ENCODE data around the gene CCDC83. TPM values are rescaled to one million over a fixed set of nuclear protein-coding genes. Genes with fewer than 3 reads are reported as not detected.
"Not testable (repeated sequence)": the region's sequence is repeated elsewhere in the genome, so short reads cannot be mapped to it uniquely, and the experiment has no call there.

Gene CCDC83
- total and polyA plus RNA-seq, 2 donors (not counting 3 experiments of a cell fraction or from before 2014, with no cell fraction given) = not detected

DNA sequence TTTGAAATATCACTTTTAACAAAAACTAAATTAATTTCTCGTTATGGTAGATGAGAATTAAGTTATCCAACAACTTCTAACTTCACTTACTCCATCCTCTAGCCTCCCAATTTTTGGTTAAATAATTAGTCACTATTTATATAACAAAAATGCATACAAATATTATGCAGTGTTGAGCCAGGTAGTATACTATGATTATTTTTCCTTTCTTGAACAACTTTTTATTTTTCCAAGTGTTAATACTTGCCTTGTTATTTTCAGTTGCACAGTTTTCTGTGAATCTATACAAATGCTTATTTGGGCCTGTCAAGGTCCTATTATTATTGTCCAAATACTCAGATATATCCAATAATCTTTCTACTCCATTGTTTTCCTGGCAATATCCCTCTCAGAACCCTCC is 19.9 kb upstream of the CCDC83 start:
- H2AFZ ChIP-seq (ENCODE audit: low read depth, low read length) = no peak overlapping the region
- TF ChIP-seq MYC (IDR thresholded peaks at IDR 0.05; ENCODE audit: low read depth, low read length) (no peak), FOS (IDR thresholded peaks at IDR 0.05; ENCODE audit: borderline replicate concordance, insufficient read depth, low read length) (no peak), POLR2A (IDR thresholded peaks at IDR 0.05; ENCODE audit: low read depth, low read length) (no peak), EZH2 (IDR thresholded peaks at IDR 0.05; ENCODE audit: borderline replicate concordance, low read depth, low read length, severe bottlenecking) (no peak), POLR2AphosphoS5 (IDR thresholded peaks at IDR 0.05; ENCODE audit: insufficient read depth, low read depth, low read length) (no peak), JUN (IDR thresholded peaks at IDR 0.05; ENCODE audit: borderline replicate concordance, insufficient read depth, insufficient read length, low read depth) (no peak)
- TF ChIP-seq, protein P1, sequence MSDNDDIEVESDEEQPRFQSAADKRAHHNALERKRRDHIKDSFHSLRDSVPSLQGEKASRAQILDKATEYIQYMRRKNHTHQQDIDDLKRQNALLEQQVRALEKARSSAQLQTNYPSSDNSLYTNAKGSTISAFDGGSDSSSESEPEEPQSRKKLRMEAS (IDR thresholded peaks at IDR 0.05; ENCODE audit: insufficient read depth, insufficient read length) = no peak
- H3K9ac ChIP-seq (replicated peaks; ENCODE audit: extremely low read depth, insufficient read depth, low read length) = no peak overlapping the region
- DNase-seq (ENCODE audit: low read depth, low spot score) (no peak), FAIRE-seq (no peak)
- dilution Hi-C loops (cut with MboI; ENCODE audit: extremely low pct_ligation_motif_present, low sequenced_read_pairs) = no loop called here
- no peaks in the 10 kb centered on the region for H3K79me2 ChIP-seq (ENCODE audit: control insufficient read depth, insufficient read depth, low read length)
- H3K27me3 ChIP-seq (ENCODE audit: control insufficient read depth in 2 of 2, insufficient read depth in 2 of 2, low read length in 2 of 2) = no peaks in the 10 kb centered on the region
- H3K4me1 ChIP-seq (ENCODE audit: control insufficient read depth, extremely low read depth, insufficient read depth, low read length) = no peaks in the 10 kb centered on the region
- intact Hi-C loops (cut with micrococcal nuclease) = no loop called here
- H3K9me3 ChIP-seq (replicated peaks; ENCODE audit: control insufficient read depth, insufficient read depth, low read length) = no peaks in the 10 kb centered on the region
- H3K9me1 ChIP-seq (replicated peaks; ENCODE audit: control insufficient read depth, extremely low read depth, insufficient read depth, low read length) = no peaks in the 10 kb centered on the region
- no peak overlapping the region for H3K4me2 ChIP-seq (ENCODE audit: insufficient read depth, low read length)
- no peak overlapping the region for H3K4me3 ChIP-seq (replicated peaks in 1 of 3; ENCODE audit: insufficient read depth in 1 of 3, low read depth in 1 of 3, low read length in 3 of 3)
- BruUV-seq (replicated peaks) = no TSS peak
- CTCF ChIA-PET = no interaction called here
- H3K27ac ChIP-seq (ENCODE audit: insufficient read depth, low read depth, low read length) = no peak overlapping the region
- POLR2A ChIA-PET = no interaction called here
- H3K36me3 ChIP-seq (ENCODE audit: control insufficient read depth in 2 of 2, extremely low read depth in 1 of 2, insufficient read depth in 2 of 2, low read length in 2 of 2) = no peaks in the 10 kb centered on the region
- no peaks in the 10 kb centered on the region for H4K20me1 ChIP-seq (replicated peaks; ENCODE audit: control insufficient read depth, extremely low read depth, insufficient read depth, low read length)

DNA sequence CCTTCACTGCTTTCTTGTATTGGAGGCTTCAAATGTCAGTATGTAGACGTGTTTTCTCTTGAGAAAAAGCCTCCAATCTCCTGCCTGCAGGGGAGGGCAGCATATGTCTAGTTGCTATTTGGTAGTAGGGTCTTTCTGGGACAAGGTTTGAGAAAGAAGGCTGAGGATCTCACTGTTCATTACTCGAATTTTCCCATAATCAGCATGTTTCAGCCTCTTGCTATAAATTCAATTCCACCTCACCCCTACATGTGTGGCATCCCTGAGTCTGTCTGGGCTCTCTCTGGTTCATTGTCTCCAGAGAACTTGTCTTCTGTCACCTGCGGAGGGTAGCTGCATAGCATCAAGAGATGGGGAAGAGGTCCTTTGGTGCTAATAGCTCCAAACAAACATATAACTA is 19.5 kb upstream of the CCDC83 start:
- Histone ChIP-seq H3K9me1 (replicated peaks; ENCODE audit: control insufficient read depth, extremely low read depth, insufficient read depth, low read length) (no peaks in the 10 kb centered on the region), H3K79me2 (ENCODE audit: control insufficient read depth, insufficient read depth, low read length) (no peaks in the 10 kb centered on the region), H3K4me2 (ENCODE audit: insufficient read depth, low read length) (no peak overlapping the region), H3K36me3 (ENCODE audit: control insufficient read depth in 2 of 2, extremely low read depth in 1 of 2, insufficient read depth in 2 of 2, low read length in 2 of 2) (no peaks in the 10 kb centered on the region), H3K4me1 (ENCODE audit: control insufficient read depth, extremely low read depth, insufficient read depth, low read length) (no peaks in the 10 kb centered on the region), H3K9me3 (replicated peaks; ENCODE audit: control insufficient read depth, insufficient read depth, low read length) (no peaks in the 10 kb centered on the region), H3K4me3 (replicated peaks in 1 of 3; ENCODE audit: insufficient read depth in 1 of 3, low read depth in 1 of 3, low read length in 3 of 3) (no peak overlapping the region), H4K20me1 (replicated peaks; ENCODE audit: control insufficient read depth, extremely low read depth, insufficient read depth, low read length) (no peaks in the 10 kb centered on the region), H3K27ac (ENCODE audit: insufficient read depth, low read depth, low read length) (no peak overlapping the region), H3K27me3 (ENCODE audit: control insufficient read depth in 2 of 2, insufficient read depth in 2 of 2, low read length in 2 of 2) (no peaks in the 10 kb centered on the region), H3K9ac (replicated peaks; ENCODE audit: extremely low read depth, insufficient read depth, low read length) (no peak overlapping the region), H2AFZ (ENCODE audit: low read depth, low read length) (no peak overlapping the region)
- POLR2A ChIA-PET = no interaction called here
- CTCF ChIA-PET = no interaction called here
- BruUV-seq (replicated peaks) = no TSS peak
- dilution Hi-C loops (cut with MboI; ENCODE audit: extremely low pct_ligation_motif_present, low sequenced_read_pairs) = no loop called here
- DNase-seq (ENCODE audit: low read depth, low spot score) = no peak
- no peak for FAIRE-seq
- intact Hi-C loops (cut with micrococcal nuclease) = no loop called here
- TF ChIP-seq, protein P2, sequence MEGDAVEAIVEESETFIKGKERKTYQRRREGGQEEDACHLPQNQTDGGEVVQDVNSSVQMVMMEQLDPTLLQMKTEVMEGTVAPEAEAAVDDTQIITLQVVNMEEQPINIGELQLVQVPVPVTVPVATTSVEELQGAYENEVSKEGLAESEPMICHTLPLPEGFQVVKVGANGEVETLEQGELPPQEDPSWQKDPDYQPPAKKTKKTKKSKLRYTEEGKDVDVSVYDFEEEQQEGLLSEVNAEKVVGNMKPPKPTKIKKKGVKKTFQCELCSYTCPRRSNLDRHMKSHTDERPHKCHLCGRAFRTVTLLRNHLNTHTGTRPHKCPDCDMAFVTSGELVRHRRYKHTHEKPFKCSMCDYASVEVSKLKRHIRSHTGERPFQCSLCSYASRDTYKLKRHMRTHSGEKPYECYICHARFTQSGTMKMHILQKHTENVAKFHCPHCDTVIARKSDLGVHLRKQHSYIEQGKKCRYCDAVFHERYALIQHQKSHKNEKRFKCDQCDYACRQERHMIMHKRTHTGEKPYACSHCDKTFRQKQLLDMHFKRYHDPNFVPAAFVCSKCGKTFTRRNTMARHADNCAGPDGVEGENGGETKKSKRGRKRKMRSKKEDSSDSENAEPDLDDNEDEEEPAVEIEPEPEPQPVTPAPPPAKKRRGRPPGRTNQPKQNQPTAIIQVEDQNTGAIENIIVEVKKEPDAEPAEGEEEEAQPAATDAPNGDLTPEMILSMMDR (IDR thresholded peaks at IDR 0.05; ENCODE audit: extremely low read depth in 1 of 2, insufficient read depth in 1 of 2, low read depth in 1 of 2, low read length in 2 of 2) = no peak
- no peak for TF ChIP-seq POLR2A (IDR thresholded peaks at IDR 0.05; ENCODE audit: low read depth, low read length)

DNA sequence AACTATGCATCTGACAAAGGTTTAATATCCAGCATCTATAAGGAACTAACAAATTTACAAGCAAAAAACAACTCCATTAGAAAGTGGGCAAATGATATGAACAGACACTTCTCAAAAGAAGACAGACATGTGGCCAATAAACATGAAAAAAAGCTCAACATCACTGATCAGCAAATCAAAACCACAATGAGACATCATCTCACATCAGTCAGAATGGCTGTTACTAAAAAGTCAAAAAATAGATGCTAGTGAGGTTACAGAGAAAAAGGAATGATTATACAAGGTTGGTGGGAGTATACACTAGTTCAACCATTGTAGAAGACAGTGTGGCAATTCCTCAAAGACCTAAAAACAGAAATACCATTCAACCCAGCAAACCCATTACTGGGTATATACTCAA is 14.3 kb upstream of the CCDC83 start:
- H3K9me3 ChIP-seq (replicated peaks; ENCODE audit: control insufficient read depth, insufficient read depth, low read length); POLR2A ChIA-PET; BruUV-seq (replicated peaks); H3K27ac ChIP-seq (ENCODE audit: insufficient read depth, low read depth, low read length); H3K4me1 ChIP-seq (ENCODE audit: control insufficient read depth, extremely low read depth, insufficient read depth, low read length); H3K79me2 ChIP-seq (ENCODE audit: control insufficient read depth, insufficient read depth, low read length); H2AFZ ChIP-seq (ENCODE audit: low read depth, low read length); dilution Hi-C loops (cut with MboI; ENCODE audit: extremely low pct_ligation_motif_present, low sequenced_read_pairs); intact Hi-C loops (cut with micrococcal nuclease); H3K4me2 ChIP-seq (ENCODE audit: insufficient read depth, low read length); H3K36me3 ChIP-seq (ENCODE audit: control insufficient read depth in 2 of 2, extremely low read depth in 1 of 2, insufficient read depth in 2 of 2, low read length in 2 of 2); H3K27me3 ChIP-seq (ENCODE audit: control insufficient read depth in 2 of 2, insufficient read depth in 2 of 2, low read length in 2 of 2); H3K4me3 ChIP-seq (replicated peaks in 1 of 3; ENCODE audit: insufficient read depth in 1 of 3, low read depth in 1 of 3, low read length in 3 of 3); H3K9ac ChIP-seq (replicated peaks; ENCODE audit: extremely low read depth, insufficient read depth, low read length); DNase-seq (ENCODE audit: low read depth, low spot score); H4K20me1 ChIP-seq (replicated peaks; ENCODE audit: control insufficient read depth, extremely low read depth, insufficient read depth, low read length); FAIRE-seq; H3K9me1 ChIP-seq (replicated peaks; ENCODE audit: control insufficient read depth, extremely low read depth, insufficient read depth, low read length): not testable (repeated sequence)
- CTCF ChIA-PET = interaction anchor here (0.8 to 2.7 kb wide), 2 partner anchors 14 to 18 kb away, joined by 3 to 7 read pairs; partner anchors contain the start of gene CCDC83

Data from endothelial cell of umbilical vein (primary cell).